NCI-H2081 (cell line): ENCODE data around the gene LAMB4.
A peak's percentile ranks its signal among the peaks of the same experiment; 100 is the strongest.

ENCODE experiments used
- DNase-seq, 2 experiments: peaks; one replicate each; lab custom pipeline; 2025; lab: John Stamatoyannopoulos, UW

Gene LAMB4

GRCh38 chr7:108104324-108104723 is 25.8 kb downstream of the LAMB4 start:
- DNase-seq: no peak

DNA sequence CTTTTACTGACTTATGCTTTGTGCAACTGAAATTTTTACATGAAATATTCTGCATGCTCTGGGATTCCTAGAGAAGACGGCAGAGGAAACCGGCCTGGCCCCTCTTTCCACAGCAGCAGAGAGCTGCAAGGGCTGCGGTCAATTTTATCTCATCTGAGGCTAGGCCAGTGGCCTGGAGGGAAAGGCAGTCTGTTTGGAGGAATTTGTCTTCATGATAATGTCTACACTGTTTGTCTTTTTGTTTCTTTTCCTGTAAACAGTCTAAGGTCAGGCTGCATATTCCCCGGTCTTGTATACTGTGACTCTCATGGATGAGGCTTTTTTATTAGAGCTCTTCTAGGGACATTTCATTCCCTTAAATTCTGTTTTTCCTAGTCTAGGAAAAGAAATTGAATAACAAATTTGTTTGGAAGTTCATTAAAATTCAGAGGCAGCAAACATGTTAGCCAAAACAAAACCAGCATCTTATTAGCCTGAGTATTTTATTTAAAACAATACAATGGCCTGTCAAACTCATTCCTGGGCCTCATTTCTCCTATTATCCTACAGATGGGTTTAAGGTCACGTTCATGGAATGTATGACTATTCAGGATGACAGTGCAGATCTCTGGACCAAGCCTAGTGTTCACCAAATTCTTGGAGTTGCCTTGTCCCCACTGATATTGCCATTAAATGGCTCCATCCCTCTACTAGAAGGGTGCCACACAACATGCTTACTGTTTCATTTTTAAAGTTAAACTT is 26.4 kb downstream of the LAMB4 start:
- no peak for DNase-seq

DNA sequence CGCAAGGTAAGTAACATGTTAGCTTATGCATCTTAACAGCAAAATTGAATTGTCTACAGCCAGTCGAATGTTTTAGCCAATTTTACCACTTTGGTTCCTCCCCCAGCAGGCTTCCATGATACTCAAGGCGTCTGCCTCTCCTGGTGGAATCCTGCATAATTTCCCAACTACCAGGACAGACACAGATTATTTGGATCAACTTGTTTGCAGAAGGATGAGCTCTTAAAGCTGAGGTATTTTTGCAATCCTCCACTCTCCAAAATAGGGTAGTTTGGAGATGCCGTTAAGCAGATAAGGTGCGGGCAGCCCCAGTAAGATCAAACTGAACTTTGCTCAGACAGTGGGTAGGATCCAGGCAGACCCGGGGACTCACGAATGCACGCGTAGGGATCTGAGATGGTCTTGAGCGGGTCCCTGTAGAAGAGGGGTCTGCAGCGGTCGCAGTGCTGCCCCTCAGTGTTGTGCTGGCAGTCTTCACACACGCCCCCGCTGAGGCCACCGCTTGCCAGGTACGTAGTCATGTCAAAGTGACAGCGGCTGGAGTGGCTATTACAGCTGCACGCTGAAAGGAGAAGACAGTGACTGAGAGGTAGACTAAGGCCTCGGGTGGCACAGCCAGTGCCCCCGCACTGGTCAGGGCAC is 27.4 kb downstream of the LAMB4 start:
- DNase-seq: no peak

- no peak for DNase-seq
Observed at GRCh38 chr7:108101759-108102158, 28.4 kb downstream of the LAMB4 start.

GRCh38 chr7:108099713-108100112 is 30.4 kb downstream of the LAMB4 start:
- no peak for DNase-seq

DNA sequence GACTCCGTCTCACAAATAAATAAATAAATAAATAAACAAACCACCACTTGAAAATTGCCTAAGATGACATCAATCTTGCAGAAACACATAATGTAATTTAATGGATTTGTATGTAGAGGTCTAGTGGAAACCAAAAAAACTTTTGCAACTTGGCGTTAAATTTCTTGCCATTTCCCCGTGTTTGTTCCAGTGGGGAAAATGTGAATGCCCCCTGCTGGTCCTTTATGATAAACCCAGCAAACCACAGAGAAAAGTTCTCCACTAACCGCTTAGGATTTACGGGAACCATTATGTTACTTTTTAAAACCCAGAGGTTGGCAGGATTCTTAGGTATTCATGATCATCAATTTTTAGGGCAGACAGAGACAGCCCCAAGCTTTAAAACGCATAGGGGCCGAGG is 32.5 kb downstream of the LAMB4 start:
- DNase-seq: no peak

- DNase-seq: no peak
Observed at GRCh38 chr7:108096996-108097395, 33.2 kb downstream of the LAMB4 start.

GRCh38 chr7:108094933-108095710 is 35.0 kb downstream of the LAMB4 start:
- DNase-seq: peak; percentile 26 to 51

- DNase-seq: no peak
Observed at GRCh38 chr7:108094346-108094745, 35.8 kb downstream of the LAMB4 start.

GRCh38 chr7:108093851-108094331 is 36.3 kb downstream of the LAMB4 start:
- no peak for DNase-seq

DNA sequence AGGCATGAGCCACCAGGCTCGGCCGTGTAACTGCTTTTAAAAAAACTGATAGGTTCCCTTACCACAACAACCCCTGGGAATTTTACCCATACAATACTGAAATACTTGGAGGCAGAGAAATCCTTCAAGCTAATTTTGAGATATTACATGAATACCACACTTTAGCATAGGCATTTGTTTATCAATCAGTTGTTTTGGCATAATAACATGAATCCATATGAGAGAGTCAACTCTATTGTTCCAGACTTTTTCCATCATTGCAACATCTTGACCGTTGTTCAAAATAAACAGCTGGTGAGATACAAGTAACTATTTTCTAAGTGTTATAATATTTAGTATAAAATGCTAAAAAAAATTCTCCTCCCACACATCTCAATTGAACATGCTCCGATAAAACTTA is 36.8 kb downstream of the LAMB4 start:
- DNase-seq: no peak

- no peak for DNase-seq
Observed at GRCh38 chr7:108091461-108091831, 38.7 kb downstream of the LAMB4 start.

- DNase-seq: no peak
Observed at GRCh38 chr7:108090791-108091460, 39.2 kb downstream of the LAMB4 start.

DNA sequence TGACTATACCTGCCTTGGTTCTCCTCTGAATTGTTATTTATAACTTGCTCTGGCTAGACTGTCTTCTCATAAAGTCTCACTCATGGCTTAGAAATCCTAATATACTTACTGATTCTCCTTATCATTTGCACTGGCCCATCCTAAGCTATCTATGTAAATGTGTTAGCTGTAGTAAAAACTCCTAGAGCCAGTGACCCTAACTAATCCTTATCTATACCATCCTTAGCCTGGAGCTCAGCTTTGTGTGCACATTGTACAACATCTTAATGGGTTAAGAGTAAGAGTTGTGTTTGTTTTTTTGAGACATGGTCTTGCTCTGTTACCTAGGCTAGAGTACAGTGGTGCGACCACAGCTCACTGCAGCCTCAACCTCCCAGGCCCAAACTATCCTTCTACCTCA is 40.8 kb downstream of the LAMB4 start:
- DNase-seq: no peak

GRCh38 chr7:108088729-108089128 is 41.4 kb downstream of the LAMB4 start:
- DNase-seq: no peak

- DNase-seq: no peak
Observed at GRCh38 chr7:108087778-108088177, 42.4 kb downstream of the LAMB4 start.

DNA sequence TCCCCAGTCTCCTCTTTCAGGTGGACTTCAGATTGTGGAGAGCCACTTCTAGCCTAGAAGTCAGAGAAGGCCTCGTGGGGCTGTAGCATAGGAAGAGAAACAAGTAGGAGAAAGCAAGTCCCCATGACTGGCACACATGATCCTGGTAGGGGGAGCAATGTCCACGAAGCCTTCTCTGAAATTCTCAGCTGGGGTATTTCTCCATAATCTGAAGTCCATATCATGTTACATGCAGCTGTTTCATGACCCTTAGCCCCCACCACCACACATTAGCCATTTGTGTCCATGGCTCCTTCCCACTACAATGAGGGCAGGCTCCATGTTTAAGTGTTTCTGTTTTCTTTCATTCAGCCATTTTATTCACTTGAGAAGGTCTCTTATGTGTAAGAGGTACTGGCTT is 43.2 kb downstream of the LAMB4 start:
- no peak for DNase-seq

GRCh38 chr7:108086546-108086945 is 43.6 kb downstream of the LAMB4 start:
- DNase-seq: no peak

DNA sequence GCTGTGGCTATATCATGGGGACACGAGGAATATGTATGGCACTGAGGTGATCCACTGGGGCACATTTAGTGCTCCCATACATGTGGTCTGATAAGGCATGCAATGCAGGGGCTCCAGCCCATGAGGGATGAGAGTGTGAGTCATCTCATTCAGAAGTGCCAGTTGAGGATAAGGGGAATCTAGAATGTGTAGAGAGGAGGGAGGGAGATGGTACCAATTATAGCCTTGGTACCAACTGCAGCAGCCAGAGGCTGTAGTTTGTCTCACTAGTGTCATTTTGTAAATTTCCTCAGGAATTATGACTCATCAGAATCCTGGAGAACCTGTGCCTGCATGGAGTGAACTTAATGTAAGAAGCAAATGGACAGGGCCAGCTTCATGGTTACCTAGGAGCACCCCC is 46.2 kb downstream of the LAMB4 start:
- no peak for DNase-seq

DNA sequence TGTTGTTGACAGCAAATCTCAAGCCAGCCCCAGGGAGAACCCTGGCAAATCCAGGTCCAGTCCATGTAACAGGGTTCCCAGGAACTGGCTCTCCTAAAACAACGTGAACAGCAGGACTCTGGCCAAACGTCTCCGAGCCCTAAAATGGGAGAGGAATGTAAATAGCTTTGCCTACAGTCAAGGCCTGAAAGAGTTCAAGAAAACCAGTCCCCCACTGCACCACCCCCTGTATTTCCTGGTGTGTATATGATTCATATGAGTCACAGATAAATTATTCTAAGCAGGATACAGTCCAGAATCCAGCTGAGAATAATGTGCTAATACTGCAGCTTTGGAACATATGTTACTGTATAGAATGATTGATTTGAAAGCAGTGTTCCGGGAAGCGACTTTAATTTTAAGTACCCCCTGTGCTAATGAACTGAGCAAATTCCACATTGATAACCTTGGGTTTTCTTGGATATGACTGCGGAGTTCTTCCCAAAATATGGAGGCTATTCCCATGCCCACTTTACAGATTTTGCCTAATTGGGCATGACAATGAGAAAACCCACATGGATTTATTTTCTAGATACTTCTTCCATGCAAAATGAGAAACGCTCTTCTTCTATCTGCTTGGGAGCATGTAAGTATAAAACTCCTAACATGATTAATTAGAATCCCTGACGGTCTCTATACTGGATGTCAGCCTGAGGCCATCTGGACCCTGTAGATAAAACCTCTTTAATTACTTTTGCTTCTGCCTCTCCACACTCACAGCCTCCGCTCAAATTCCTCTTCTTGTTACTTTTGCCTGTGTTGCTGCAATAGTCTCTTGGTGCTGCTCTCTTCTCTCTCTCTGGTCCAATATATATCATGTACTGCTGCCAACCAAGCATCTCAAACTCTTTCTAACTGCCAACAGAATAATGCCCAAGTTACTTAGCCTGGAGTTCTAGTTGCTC is 50.2 kb downstream of the LAMB4 start:
- DNase-seq: no peak

DNA sequence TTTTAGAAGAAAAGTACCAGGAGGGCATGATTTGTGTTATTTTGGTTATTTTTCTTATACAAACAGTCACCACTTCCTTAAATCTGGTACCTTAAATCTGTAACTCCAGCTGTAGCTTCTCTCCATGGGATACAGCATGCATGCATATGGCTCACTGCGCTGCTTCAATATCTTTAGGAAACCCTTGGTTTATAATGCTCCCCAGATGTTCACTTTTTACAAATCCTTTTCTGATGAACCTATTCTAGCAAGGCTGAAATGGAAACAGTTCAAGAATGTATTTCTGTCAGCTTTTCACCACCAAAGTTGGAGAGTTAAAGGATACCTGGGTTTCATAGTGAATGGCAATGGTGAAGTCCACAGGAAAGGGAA is 50.9 kb downstream of the LAMB4 start:
- DNase-seq: no peak
